K562 (cell line): ENCODE results near the gene CAPN2. TPM values are rescaled to one million over a fixed set of nuclear protein-coding genes. Genes with fewer than 3 reads are reported as not detected.

Experiments
- FOXA3 ChIP-seq, 2 experiments: fragments of 450-650 bp in 1 of 2; sonication (generic) in 1 of 2; formaldehyde crosslinking; IDR thresholded peaks in 1 of 2; conservative IDR thresholded peaks in 1 of 2; 2 replicates each; pipeline versions ENCODE4 v1.4.0 to v1.8.0; 2020 to 2022; ENCODE audit warnings: mild to moderate bottlenecking in 2 of 2, missing genetic modification reagents in 1 of 2
- FUS ChIP-seq: fragments of 200-400 bp; formaldehyde crosslinking; optimal IDR thresholded peaks from 2 replicates; pipeline ENCODE3; 2017; ENCODE audit warnings: low read depth, low read length
- HDAC6 ChIP-seq: IDR thresholded peaks from 2 replicates; pipeline ENCODE4 v1.6.1; 2012; ENCODE audit warnings: low read depth, mild to moderate bottlenecking, control low read depth, inconsistent platforms, low read length, moderate library complexity
- HNRNPH1 ChIP-seq: fragments of 200-400 bp; formaldehyde crosslinking; optimal IDR thresholded peaks from 2 replicates; pipeline ENCODE3; 2017; ENCODE audit warnings: low read depth, mild to moderate bottlenecking, low read length, moderate library complexity
- HOXB6 ChIP-seq: fragments of 250-450 bp; sonication (Bioruptor Pico); IDR thresholded peaks from 2 replicates; pipeline ENCODE4 v1.5.1; 2022; ENCODE audit warnings: mild to moderate bottlenecking, borderline replicate concordance
- MXD1 ChIP-seq: fragments of 250-450 bp; sonication (Bioruptor Pico); IDR thresholded peaks from 2 replicates; pipeline ENCODE4 v1.8.0; 2021; ENCODE audit warnings: borderline replicate concordance, mild to moderate bottlenecking, moderate library complexity; ENCODE audit not compliant: poor library complexity, severe bottlenecking
- NFE2L1 ChIP-seq: fragments of 450-650 bp; IDR thresholded peaks from 2 replicates; pipeline ENCODE4 v1.6.1; 2016; ENCODE audit warnings: missing genetic modification characterization, low read depth, mild to moderate bottlenecking, missing compliant biosample characterization, moderate library complexity, borderline replicate concordance
- NR2C1 ChIP-seq, 2 experiments: fragments of 450-650 bp; IDR thresholded peaks; 2 replicates each; pipeline ENCODE4 v1.6.1; 2017; ENCODE audit warnings: mild to moderate bottlenecking in 2 of 2, antibody characterized with exemption in 1 of 2, inconsistent platforms in 1 of 2, missing compliant biosample characterization in 1 of 2, missing genetic modification characterization in 1 of 2
- PTBP1 ChIP-seq: fragments of 200-400 bp; formaldehyde crosslinking; IDR thresholded peaks from 2 replicates; pipeline ENCODE4 v1.6.1; 2017; ENCODE audit warnings: low read depth, low read length
- RBBP5 ChIP-seq: fragments of 200-600 bp; sonication (generic); IDR thresholded peaks from 2 replicates; pipeline ENCODE4 v1.6.1; 2012; ENCODE audit warnings: borderline replicate concordance, mild to moderate bottlenecking, low read length, control low read depth, inconsistent platforms; ENCODE audit not compliant: insufficient read depth, poor library complexity, severe bottlenecking
- REST ChIP-seq, 2 experiments: fragments of 450-650 bp; formaldehyde crosslinking in 1 of 2; IDR thresholded peaks; 2 replicates each; pipeline versions ENCODE4 v1.4.0 to v1.6.1; 2014 to 2020; ENCODE audit warnings: mild to moderate bottlenecking in 2 of 2, borderline replicate concordance in 1 of 2, low read depth in 1 of 2
- SMAD3 ChIP-seq: fragments of 450-650 bp; formaldehyde crosslinking; conservative IDR thresholded peaks from 2 replicates; pipeline ENCODE4 v1.4.0; 2020; ENCODE audit warnings: mild to moderate bottlenecking
- SMAD4 ChIP-seq: fragments of 250-450 bp; sonication (Bioruptor Pico); conservative IDR thresholded peaks from 2 replicates; pipeline ENCODE4 v1.8.0; 2021; ENCODE audit warnings: inconsistent platforms, mild to moderate bottlenecking, moderate library complexity
- STAG1 ChIP-seq: sonication (generic); formaldehyde crosslinking; IDR thresholded peaks from 2 replicates; pipeline ENCODE4 v1.5.0; 2020; ENCODE audit warnings: missing genetic modification reagents, borderline replicate concordance
- ZNF217 ChIP-seq: sonication (generic); formaldehyde crosslinking; IDR thresholded peaks from 2 replicates; pipeline ENCODE4 v1.8.0; 2022; ENCODE audit warnings: mild to moderate bottlenecking, missing genetic modification reagents
- ZNF311 ChIP-seq: fragments of 250-450 bp; sonication (Bioruptor Pico); IDR thresholded peaks from 2 replicates; pipeline ENCODE4 v1.4.0; 2020; ENCODE audit warnings: mild to moderate bottlenecking, moderate library complexity
- ZNF780A ChIP-seq: fragments of 250-450 bp; sonication (Bioruptor Pico); IDR thresholded peaks from 2 replicates; pipeline ENCODE4 v1.5.0; 2021; ENCODE audit warnings: mild to moderate bottlenecking
- polyA plus RNA-seq, 8 experiments: library from polyadenylated mRNA; depleted of rRNA in 4 of 8; stranded (reverse) in 5 of 8; unstranded in 3 of 8; fragments of >200 nt; fragmentation: Nextera tagmentation in 2 of 8; fragmentation: Illumina TruSeq in 1 of 8; extraction: Ambion mirVana in 2 of 8; extraction: Trizol in 1 of 8; gene quantifications; 2 replicates each; pipeline versions ENCODE4 v1.2.1 to v1.2.3, GENCODE V29; 2011 to 2014; ENCODE audit warnings: inconsistent platforms in 1 of 8, missing spikeins in 1 of 8
- total RNA-seq, 7 experiments: library from RNA; depleted of rRNA in 6 of 7; stranded (reverse); fragments of >200 nt in 6 of 7; fragmentation: Illumina TruSeq in 2 of 7; extraction: Trizol in 2 of 7; gene quantifications; 2 replicates each; pipeline versions ENCODE4 v1.2.1 to v1.2.3, GENCODE V29; 2011 to 2021; ENCODE audit warnings: low replicate concordance in 1 of 7
- TF ChIP-seq, protein P1 (sequence below): sonication (generic); formaldehyde crosslinking; IDR thresholded peaks from 2 replicates; pipeline ENCODE4 v1.8.1; 2022; ENCODE audit warnings: missing genetic modification reagents

CAPN2 gene
- total and polyA plus RNA-seq, 9 of the 15 experiments (the other 6 are each of a cell fraction or from before 2014, with no cell fraction given), result 24.6 to 157 (median 101) TPM

DNA sequence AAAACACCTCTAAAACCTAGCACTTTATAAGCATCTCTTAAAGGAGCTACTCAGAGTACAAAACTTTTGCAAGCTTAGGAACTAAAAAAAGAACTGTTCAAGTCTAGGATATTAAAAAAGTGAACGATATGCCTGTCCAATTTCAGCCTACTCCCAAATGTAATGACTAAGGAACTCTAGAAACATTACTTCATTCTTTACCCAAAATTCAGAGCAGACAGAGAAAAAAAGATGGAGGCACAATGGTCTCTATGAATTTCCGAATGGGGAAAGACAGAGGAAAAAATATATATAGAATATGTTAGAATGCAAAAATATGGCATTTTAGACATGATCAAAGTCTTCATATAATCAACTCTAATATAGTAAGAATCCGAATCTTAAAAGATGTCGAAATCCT is 72.2 kb downstream of the CAPN2 start (continued):
- no peak for TF ChIP-seq REST (IDR thresholded peaks at IDR 0.05; ENCODE audit: borderline replicate concordance)
- TF ChIP-seq REST (CRISPR knock-in tag; IDR thresholded peaks at IDR 0.05; ENCODE audit: low read depth), result no peak
- TF ChIP-seq HNRNPH1, result no peak
- 0 out of 2 replicates have a peak, but pooled peaks have one; percentile 43 for TF ChIP-seq SMAD3 (CRISPR knock-in tag)
- peak; percentile 90 for TF ChIP-seq SMAD4 (CRISPR knock-in tag)
- no peak for TF ChIP-seq NR2C1 (IDR thresholded peaks at IDR 0.05)
- peak; percentile 84 for TF ChIP-seq NR2C1 (tag; IDR thresholded peaks at IDR 0.05)
- no peak for TF ChIP-seq MXD1 (CRISPR knock-in tag)
- no peak for TF ChIP-seq STAG1 (CRISPR knock-in tag)
- peak; percentile 54; the same call in 1 of the 2 replicates for TF ChIP-seq NFE2L1 (tag)
- TF ChIP-seq HDAC6, result no peak
- TF ChIP-seq, protein P1, sequence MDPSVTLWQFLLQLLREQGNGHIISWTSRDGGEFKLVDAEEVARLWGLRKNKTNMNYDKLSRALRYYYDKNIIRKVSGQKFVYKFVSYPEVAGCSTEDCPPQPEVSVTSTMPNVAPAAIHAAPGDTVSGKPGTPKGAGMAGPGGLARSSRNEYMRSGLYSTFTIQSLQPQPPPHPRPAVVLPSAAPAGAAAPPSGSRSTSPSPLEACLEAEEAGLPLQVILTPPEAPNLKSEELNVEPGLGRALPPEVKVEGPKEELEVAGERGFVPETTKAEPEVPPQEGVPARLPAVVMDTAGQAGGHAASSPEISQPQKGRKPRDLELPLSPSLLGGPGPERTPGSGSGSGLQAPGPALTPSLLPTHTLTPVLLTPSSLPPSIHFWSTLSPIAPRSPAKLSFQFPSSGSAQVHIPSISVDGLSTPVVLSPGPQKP, result no peak
- TF ChIP-seq ZNF311 (CRISPR knock-in tag), result peak; percentile 95
- TF ChIP-seq HOXB6 (CRISPR knock-in tag), result no peak
- TF ChIP-seq RBBP5, result no peak
- no peak for TF ChIP-seq FOXA3 (CRISPR knock-in tag; conservative IDR thresholded peaks at IDR 0.05 in 1 of 2, IDR thresholded peaks at IDR 0.05 in 1 of 2)
- TF ChIP-seq ZNF780A (CRISPR knock-in tag), result no peak
- no peak for TF ChIP-seq PTBP1
- no peak for TF ChIP-seq ZNF217 (CRISPR knock-in tag)
- TF ChIP-seq FUS, result no peak
